ENCODE data around the gene NGFR. TPM values are rescaled to one million over a fixed set of nuclear protein-coding genes. Genes with fewer than 3 reads are reported as not detected.

Gene NGFR
- polyA plus RNA-seq, 1 of the 3 experiments (the other 2 are of a cell fraction) = 0.76 TPM

DNA sequence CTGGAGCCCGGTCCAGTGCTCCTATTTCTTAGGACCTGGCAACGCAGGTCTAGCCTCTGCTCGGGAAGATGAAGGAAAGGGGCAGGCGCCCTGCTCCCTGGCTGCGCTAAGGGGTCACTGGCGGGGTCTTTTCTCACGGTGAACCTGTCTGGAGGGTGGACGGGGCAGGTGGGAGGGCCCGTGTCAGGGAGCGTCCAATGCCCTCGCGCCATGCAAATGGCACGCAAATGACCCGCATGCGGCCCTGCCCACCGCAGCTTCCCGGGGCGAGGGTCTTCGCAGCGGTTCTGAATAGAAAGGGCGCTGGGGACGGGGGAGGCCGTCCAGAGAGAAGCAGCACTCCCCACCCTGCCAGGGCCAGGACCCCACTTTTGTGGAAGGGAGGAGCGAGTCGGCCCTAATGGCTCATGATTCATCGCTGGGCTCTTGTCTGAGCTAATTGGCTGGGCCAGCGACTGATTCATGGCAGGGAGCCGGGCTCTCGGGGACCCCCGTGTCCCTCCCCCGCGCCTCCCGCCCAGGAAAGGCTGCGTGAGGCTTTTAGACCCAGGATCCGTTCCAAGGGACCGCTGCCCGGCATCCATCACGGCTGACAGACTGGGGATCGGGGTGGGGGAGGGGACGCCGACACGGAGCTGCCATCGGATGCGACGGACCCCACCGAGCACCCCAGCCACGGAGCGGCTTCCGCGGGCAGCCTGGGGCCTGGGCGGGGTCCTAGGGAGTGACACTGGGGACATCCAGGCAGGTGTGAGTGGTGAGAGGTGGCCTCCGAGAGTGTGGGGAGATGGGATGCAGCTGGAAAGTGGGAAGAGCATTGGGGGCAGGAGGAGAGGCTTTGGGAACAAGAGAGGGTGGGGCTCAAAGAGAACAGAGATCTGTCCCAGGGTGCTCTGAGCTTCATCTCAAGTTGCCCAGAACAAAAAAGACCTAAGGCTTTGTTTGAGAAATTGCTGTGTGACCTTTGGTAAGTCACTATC lies 25.0 kb upstream of the NGFR start:
- no peak overlapping the region for H3K4me2 ChIP-seq
- 61% methylated on average over 50 of the region's 52 CpGs for WGBS (ENCODE audit: low lambda C conversion rate)
- POLR2A ChIA-PET = interaction anchor here (0.7 to 1.3 kb wide), 2 partner anchors 12 to 25 kb away, joined by 3 to 4 read pairs; partner anchors contain the start of gene NGFR

DNA sequence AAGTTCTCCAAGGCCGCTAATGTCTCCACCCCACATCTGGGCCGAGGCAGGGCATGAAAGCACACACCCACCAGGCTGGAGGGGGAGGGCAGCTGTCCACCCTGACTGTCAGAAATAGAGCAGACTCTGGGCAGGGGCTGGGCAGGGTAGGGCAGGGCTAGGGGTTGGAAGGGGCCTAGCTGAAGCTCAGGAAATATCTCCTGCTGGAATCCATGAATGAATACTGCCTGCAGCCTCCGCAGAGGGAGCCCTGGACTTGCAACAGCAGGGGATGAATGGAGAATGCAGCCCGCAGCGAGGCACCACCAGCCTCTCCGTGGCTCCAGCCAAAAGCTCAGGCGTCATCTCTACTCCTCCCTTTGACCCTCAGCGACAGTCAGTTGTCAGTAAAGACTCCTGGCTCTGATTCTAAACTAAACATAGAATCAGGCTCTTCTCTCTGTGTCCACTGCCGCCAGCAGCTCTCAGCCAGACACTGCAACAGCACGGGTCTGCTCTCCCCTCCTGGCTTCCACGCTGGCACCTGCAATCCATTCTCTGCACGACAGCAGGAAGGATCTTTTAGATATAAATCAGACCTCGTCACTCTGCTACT lies 23.9 kb upstream of the NGFR start:
- Histone ChIP-seq H3K79me2 (ENCODE audit: insufficient read depth) (no peaks in the 10 kb centered on the region), H3K9me3 (no peaks in the 10 kb centered on the region), H3K27me3 (ENCODE audit: insufficient read depth) (peaks cover 68% of the 10 kb centered on the region), H3K4me2 (no peak overlapping the region), H3K27ac (ENCODE audit: low read depth in 2 of 2, low read length in 1 of 2) (peak overlapping the region in 1 of 2 experiments; percentile 82; a peak in 2 of 4 replicates), H2AFZ (ENCODE audit: low read depth) (no peak overlapping the region), H3K4me3 (ENCODE audit: low read depth in 2 of 2, low read length in 1 of 2) (no peak overlapping the region), H3K9me2 (no peaks in the 10 kb centered on the region), H3K9ac (no peak overlapping the region), H3F3A (replicated peaks; ENCODE audit: insufficient read depth) (no peaks in the 10 kb centered on the region), H4K20me1 (ENCODE audit: insufficient read depth) (no peaks in the 10 kb centered on the region), H3K36me3 (replicated peaks in 1 of 2; ENCODE audit: control insufficient read depth in 1 of 2, insufficient read depth in 2 of 2, low read length in 1 of 2) (no peaks in the 10 kb centered on the region), H3K4me1 (ENCODE audit: control insufficient read depth in 1 of 2, insufficient read depth in 2 of 2, low read depth in 1 of 2, low read length in 1 of 2) (peaks cover 0 to 32% of the 10 kb centered on the region in 2 experiments; a peak in 1 of 4 replicates)
- CTCF ChIA-PET = interaction anchor here (0.8 to 14.6 kb wide), 19 partner anchors 10 to 527 kb away, joined by 3 to 117 read pairs (median 4); partner anchors contain the start of gene NGFR
- DNase-seq = peak; percentile 87
- 39% methylated on average over 13 of the region's 13 CpGs for WGBS (ENCODE audit: low lambda C conversion rate)
- POLR2A ChIA-PET = interaction anchor here (0.7 to 1.3 kb wide), 5 partner anchors 10 to 57 kb away, joined by 3 to 7 read pairs (median 3); partner anchors contain the start of gene PHB1
- no peak for TF ChIP-seq YY1 (IDR thresholded peaks at IDR 0.05; ENCODE audit: low read depth)
- TF ChIP-seq CHD2 (IDR thresholded peaks at IDR 0.05; ENCODE audit: low read length, partially characterized antibody) = peak; percentile 59
- TF ChIP-seq, protein P1, sequence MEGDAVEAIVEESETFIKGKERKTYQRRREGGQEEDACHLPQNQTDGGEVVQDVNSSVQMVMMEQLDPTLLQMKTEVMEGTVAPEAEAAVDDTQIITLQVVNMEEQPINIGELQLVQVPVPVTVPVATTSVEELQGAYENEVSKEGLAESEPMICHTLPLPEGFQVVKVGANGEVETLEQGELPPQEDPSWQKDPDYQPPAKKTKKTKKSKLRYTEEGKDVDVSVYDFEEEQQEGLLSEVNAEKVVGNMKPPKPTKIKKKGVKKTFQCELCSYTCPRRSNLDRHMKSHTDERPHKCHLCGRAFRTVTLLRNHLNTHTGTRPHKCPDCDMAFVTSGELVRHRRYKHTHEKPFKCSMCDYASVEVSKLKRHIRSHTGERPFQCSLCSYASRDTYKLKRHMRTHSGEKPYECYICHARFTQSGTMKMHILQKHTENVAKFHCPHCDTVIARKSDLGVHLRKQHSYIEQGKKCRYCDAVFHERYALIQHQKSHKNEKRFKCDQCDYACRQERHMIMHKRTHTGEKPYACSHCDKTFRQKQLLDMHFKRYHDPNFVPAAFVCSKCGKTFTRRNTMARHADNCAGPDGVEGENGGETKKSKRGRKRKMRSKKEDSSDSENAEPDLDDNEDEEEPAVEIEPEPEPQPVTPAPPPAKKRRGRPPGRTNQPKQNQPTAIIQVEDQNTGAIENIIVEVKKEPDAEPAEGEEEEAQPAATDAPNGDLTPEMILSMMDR (IDR thresholded peaks at IDR 0.05) = no peak
- 0 out of 2 replicates have a peak, but pooled peaks have one; percentile 31 for TF ChIP-seq RCOR1 (IDR thresholded peaks at IDR 0.05; ENCODE audit: low read length)
- TF ChIP-seq MXI1 (IDR thresholded peaks at IDR 0.05; ENCODE audit: low read depth, low read length) = peak; percentile 57; the same call in 1 of the 2 replicates
- TF ChIP-seq, protein P2, sequence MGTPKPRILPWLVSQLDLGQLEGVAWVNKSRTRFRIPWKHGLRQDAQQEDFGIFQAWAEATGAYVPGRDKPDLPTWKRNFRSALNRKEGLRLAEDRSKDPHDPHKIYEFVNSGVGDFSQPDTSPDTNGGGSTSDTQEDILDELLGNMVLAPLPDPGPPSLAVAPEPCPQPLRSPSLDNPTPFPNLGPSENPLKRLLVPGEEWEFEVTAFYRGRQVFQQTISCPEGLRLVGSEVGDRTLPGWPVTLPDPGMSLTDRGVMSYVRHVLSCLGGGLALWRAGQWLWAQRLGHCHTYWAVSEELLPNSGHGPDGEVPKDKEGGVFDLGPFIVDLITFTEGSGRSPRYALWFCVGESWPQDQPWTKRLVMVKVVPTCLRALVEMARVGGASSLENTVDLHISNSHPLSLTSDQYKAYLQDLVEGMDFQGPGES (IDR thresholded peaks at IDR 0.05; ENCODE audit: low read depth, low read length) = no peak
- TF ChIP-seq ELF1 (IDR thresholded peaks at IDR 0.05) = no peak
- TF ChIP-seq, protein P3, sequence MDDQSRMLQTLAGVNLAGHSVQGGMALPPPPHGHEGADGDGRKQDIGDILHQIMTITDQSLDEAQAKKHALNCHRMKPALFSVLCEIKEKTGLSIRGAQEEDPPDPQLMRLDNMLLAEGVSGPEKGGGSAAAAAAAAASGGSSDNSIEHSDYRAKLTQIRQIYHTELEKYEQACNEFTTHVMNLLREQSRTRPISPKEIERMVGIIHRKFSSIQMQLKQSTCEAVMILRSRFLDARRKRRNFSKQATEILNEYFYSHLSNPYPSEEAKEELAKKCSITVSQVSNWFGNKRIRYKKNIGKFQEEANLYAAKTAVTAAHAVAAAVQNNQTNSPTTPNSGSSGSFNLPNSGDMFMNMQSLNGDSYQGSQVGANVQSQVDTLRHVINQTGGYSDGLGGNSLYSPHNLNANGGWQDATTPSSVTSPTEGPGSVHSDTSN (IDR thresholded peaks at IDR 0.05) = no peak
- no peak for TF ChIP-seq RFX5 (IDR thresholded peaks at IDR 0.05; ENCODE audit: low read length)
- TF ChIP-seq FOXJ3 (CRISPR knock-in tag; IDR thresholded peaks at IDR 0.05) = no peak
- no peak for TF ChIP-seq NFIC (IDR thresholded peaks at IDR 0.05; ENCODE audit: borderline replicate concordance)
- no peak for TF ChIP-seq TEAD4 (IDR thresholded peaks at IDR 0.05; ENCODE audit: borderline replicate concordance, insufficient read depth)
- TF ChIP-seq FOSL2 (IDR thresholded peaks at IDR 0.05; ENCODE audit: borderline replicate concordance, low read depth) = no peak
- no peak for TF ChIP-seq FOXM1 (IDR thresholded peaks at IDR 0.05; ENCODE audit: low read depth)
- TF ChIP-seq TCF12 (IDR thresholded peaks at IDR 0.05) = no peak

More for the DNA sequence above, 25.0 kb upstream of the NGFR start:
- no peaks in the 10 kb centered on the region for H3K9me2 ChIP-seq
- H2AFZ ChIP-seq (ENCODE audit: low read depth) = no peak overlapping the region
- DNase-seq = peak; percentile 51
- H3K79me2 ChIP-seq (ENCODE audit: insufficient read depth) = no peaks in the 10 kb centered on the region
- no peaks in the 10 kb centered on the region for H3K36me3 ChIP-seq (replicated peaks in 1 of 2; ENCODE audit: control insufficient read depth in 1 of 2, insufficient read depth in 2 of 2, low read length in 1 of 2)
- H3K4me3 ChIP-seq (ENCODE audit: low read depth in 2 of 2, low read length in 1 of 2) = no peak overlapping the region
- H3K4me1 ChIP-seq (ENCODE audit: control insufficient read depth in 1 of 2, insufficient read depth in 2 of 2, low read depth in 1 of 2, low read length in 1 of 2) = peaks cover 0 to 32% of the 10 kb centered on the region in 2 experiments; a peak in 1 of 4 replicates
- no peaks in the 10 kb centered on the region for H4K20me1 ChIP-seq (ENCODE audit: insufficient read depth)
- H3K27me3 ChIP-seq (ENCODE audit: insufficient read depth) = peaks cover 69% of the 10 kb centered on the region
- CTCF ChIA-PET = interaction anchor here (0.8 to 14.6 kb wide), 14 partner anchors 11 to 87 kb away, joined by 3 to 117 read pairs (median 8); partner anchors contain the start of gene NGFR
- H3K9me3 ChIP-seq = no peaks in the 10 kb centered on the region
- H3K27ac ChIP-seq (ENCODE audit: low read depth in 2 of 2, low read length in 1 of 2) = no peak overlapping the region
- TF ChIP-seq, protein P3 (IDR thresholded peaks at IDR 0.05) = 0 out of 2 replicates have a peak, but pooled peaks have one; percentile 9
- TF ChIP-seq YY1 (IDR thresholded peaks at IDR 0.05; ENCODE audit: low read depth) = no peak
- no peaks in the 10 kb centered on the region for H3F3A ChIP-seq (replicated peaks; ENCODE audit: insufficient read depth)
- no peak overlapping the region for H3K9ac ChIP-seq
